DND-41 (cell line): Measurements from ENCODE around the gene CYP27B1.

Experiments used
- ATAC-seq: fragments of 200-7000 bp; cut with Tn5 transposase; 3 replicates; pipeline ENCODE4 v1.9.1; 2021; ENCODE audit warnings: low read depth; ENCODE audit not compliant: insufficient read depth
- DNase-seq: peaks from one replicate; pipeline ENCODE4 v3.0.0-alpha.2; 2020
- H2AFZ ChIP-seq: 2 replicates; pipeline ENCODE4 v1.6.0; 2012; ENCODE audit warnings: low read depth, low read length
- H3K27ac ChIP-seq: 2 replicates; pipeline ENCODE4 v1.5.1; 2012; ENCODE audit warnings: low read length, inconsistent platforms
- H3K27me3 ChIP-seq: fragments of 200-600 bp; sonication (generic); 2 replicates; pipeline ENCODE4 v1.6.0; 2012; ENCODE audit warnings: low read length, mild to moderate bottlenecking, inconsistent platforms; ENCODE audit not compliant: insufficient read depth, poor library complexity
- H3K36me3 ChIP-seq: 2 replicates; pipeline ENCODE4 v1.5.1; 2012; ENCODE audit warnings: low read length, inconsistent platforms; ENCODE audit not compliant: insufficient read depth
- H3K4me1 ChIP-seq: 2 replicates; pipeline ENCODE4 v1.5.1; 2012; ENCODE audit warnings: mild to moderate bottlenecking, low read length; ENCODE audit not compliant: insufficient read depth
- H3K4me2 ChIP-seq: 2 replicates; pipeline ENCODE4 v1.6.0; 2012; ENCODE audit warnings: mild to moderate bottlenecking, moderate library complexity, low read length, inconsistent platforms; ENCODE audit not compliant: insufficient read depth
- H3K4me3 ChIP-seq, 2 experiments: fragments of 200-600 bp in 1 of 2; shearing (Covaris generic) in 1 of 2; 2 replicates each; pipeline ENCODE4 v1.5.1; 2012 to 2016; ENCODE audit warnings: inconsistent platforms in 2 of 2, low read length in 2 of 2, mild to moderate bottlenecking in 2 of 2, low read depth in 1 of 2, moderate library complexity in 1 of 2
- H3K79me2 ChIP-seq: 2 replicates; pipeline ENCODE4 v1.6.0; 2012; ENCODE audit warnings: low read length, inconsistent platforms; ENCODE audit not compliant: insufficient read depth
- H3K9ac ChIP-seq: 2 replicates; pipeline ENCODE4 v1.6.0; 2012; ENCODE audit warnings: low read depth, mild to moderate bottlenecking, inconsistent platforms, low read length, moderate library complexity
- H3K9me3 ChIP-seq: 2 replicates; pipeline ENCODE4 v1.5.1; 2012; ENCODE audit warnings: low read length, moderate library complexity, mild to moderate bottlenecking, inconsistent platforms; ENCODE audit not compliant: insufficient read depth, severe bottlenecking
- H4K20me1 ChIP-seq: 2 replicates; pipeline ENCODE4 v1.6.0; 2012; ENCODE audit warnings: low read length; ENCODE audit not compliant: insufficient read depth
- EZH2 ChIP-seq: IDR thresholded peaks from 3 replicates; pipeline ENCODE4 v1.6.1; 2012; ENCODE audit warnings: borderline replicate concordance, low read depth, mild to moderate bottlenecking, moderate library complexity, low read length, inconsistent platforms; ENCODE audit not compliant: severe bottlenecking
- TF ChIP-seq, protein P1 (sequence below): IDR thresholded peaks from 2 replicates; pipeline ENCODE4 v1.5.1; 2012; ENCODE audit warnings: borderline replicate concordance, low read length, moderate library complexity, mild to moderate bottlenecking; ENCODE audit not compliant: poor library complexity, severe bottlenecking; ENCODE audit errors: extremely low read depth

The CYP27B1 gene

GRCh38 chr12:57777911-57778310, 11.0 kb upstream of the CYP27B1 start:
- H3K36me3 ChIP-seq, result peaks cover 8% of the 10 kb centered on the region; the same call in 1 of the 2 replicates
- TF ChIP-seq EZH2, result no peak
- TF ChIP-seq, protein P1, sequence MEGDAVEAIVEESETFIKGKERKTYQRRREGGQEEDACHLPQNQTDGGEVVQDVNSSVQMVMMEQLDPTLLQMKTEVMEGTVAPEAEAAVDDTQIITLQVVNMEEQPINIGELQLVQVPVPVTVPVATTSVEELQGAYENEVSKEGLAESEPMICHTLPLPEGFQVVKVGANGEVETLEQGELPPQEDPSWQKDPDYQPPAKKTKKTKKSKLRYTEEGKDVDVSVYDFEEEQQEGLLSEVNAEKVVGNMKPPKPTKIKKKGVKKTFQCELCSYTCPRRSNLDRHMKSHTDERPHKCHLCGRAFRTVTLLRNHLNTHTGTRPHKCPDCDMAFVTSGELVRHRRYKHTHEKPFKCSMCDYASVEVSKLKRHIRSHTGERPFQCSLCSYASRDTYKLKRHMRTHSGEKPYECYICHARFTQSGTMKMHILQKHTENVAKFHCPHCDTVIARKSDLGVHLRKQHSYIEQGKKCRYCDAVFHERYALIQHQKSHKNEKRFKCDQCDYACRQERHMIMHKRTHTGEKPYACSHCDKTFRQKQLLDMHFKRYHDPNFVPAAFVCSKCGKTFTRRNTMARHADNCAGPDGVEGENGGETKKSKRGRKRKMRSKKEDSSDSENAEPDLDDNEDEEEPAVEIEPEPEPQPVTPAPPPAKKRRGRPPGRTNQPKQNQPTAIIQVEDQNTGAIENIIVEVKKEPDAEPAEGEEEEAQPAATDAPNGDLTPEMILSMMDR, result no peak
- ATAC-seq, result no peak

GRCh38 chr12:57777367-57777766, 10.5 kb upstream of the CYP27B1 start:
- no peak for ATAC-seq
- H3K4me3 ChIP-seq, result no peak overlapping the region
- H3K9me3 ChIP-seq, result no peaks in the 10 kb centered on the region
- H3K27ac ChIP-seq, result no peak overlapping the region
- H3K79me2 ChIP-seq, result peaks cover 6% of the 10 kb centered on the region
- no peak overlapping the region for H3K9ac ChIP-seq
- DNase-seq, result no peak
- H2AFZ ChIP-seq, result no peak overlapping the region
- peaks cover 6% of the 10 kb centered on the region; the same call in 1 of the 2 replicates for H3K36me3 ChIP-seq
- H3K4me2 ChIP-seq, result no peak overlapping the region
- no peaks in the 10 kb centered on the region for H3K27me3 ChIP-seq
- H3K4me1 ChIP-seq, result peaks cover 30% of the 10 kb centered on the region
- H4K20me1 ChIP-seq, result no peaks in the 10 kb centered on the region
- TF ChIP-seq EZH2, result no peak
- TF ChIP-seq, protein P1, result no peak

More at GRCh38 chr12:57777911-57778310, 11.0 kb upstream of the CYP27B1 start:
- Histone ChIP-seq H3K9ac (no peak overlapping the region), H3K79me2 (peaks cover 6% of the 10 kb centered on the region), H3K4me3 (no peak overlapping the region), H3K27me3 (no peaks in the 10 kb centered on the region), H3K4me2 (no peak overlapping the region), H3K9me3 (no peaks in the 10 kb centered on the region), H4K20me1 (no peaks in the 10 kb centered on the region; the same call in 1 of the 2 replicates), H2AFZ (no peak overlapping the region), H3K27ac (no peak overlapping the region), H3K4me1 (peaks cover 28% of the 10 kb centered on the region)
- DNase-seq, result no peak

DNA sequence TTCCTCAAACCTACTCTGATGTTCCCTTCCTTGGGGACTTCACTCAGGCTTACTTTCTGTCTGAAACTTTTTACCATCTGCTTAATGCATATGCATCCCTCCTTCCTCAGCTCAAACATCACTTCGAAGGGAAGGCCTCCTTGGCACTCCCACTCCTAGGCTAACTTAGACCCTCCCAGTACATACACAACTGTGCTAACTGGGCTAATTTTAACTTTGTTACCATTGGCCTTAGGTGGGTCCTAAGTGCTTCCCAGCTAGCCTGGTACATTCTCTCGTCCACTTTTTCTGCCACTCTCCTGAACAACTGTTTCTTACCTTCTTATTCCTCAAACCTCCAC, 9.3 kb upstream of the CYP27B1 start:
- H3K9me3 ChIP-seq, result no peaks in the 10 kb centered on the region
- no peak overlapping the region for H3K4me2 ChIP-seq
- H2AFZ ChIP-seq, result no peak overlapping the region
- no peak overlapping the region for H3K9ac ChIP-seq
- H3K27me3 ChIP-seq, result no peaks in the 10 kb centered on the region
- H4K20me1 ChIP-seq, result no peaks in the 10 kb centered on the region
- TF ChIP-seq, protein P1, result no peak
- TF ChIP-seq EZH2, result no peak
- H3K36me3 ChIP-seq, result peaks cover 6% of the 10 kb centered on the region; the same call in 1 of the 2 replicates
- peaks cover 9% of the 10 kb centered on the region for H3K79me2 ChIP-seq
- H3K27ac ChIP-seq, result no peak overlapping the region
- H3K4me3 ChIP-seq, result no peak overlapping the region
- peaks cover 23% of the 10 kb centered on the region for H3K4me1 ChIP-seq
- DNase-seq (no peak), ATAC-seq (no peak)
